ENCODE data around the gene ZNF655. TPM values are rescaled to one million over a fixed set of nuclear protein-coding genes. Genes with fewer than 3 reads are reported as not detected.

ZNF655 gene
- total and polyA plus RNA-seq, 7 experiments from 2014 or later: 65.8 to 165 (median 150) TPM

- ATAC-seq: no peak
- Mint-ChIP-seq H3K36me3 (peaks cover 0 to 2% (median 0%) of the 10 kb centered on the region in 5 donors), H3K4me1 (peaks cover 0 to 6% (median 0%) of the 10 kb centered on the region in 7 donors), H3K9me3 (no peaks in the 10 kb centered on the region), H3K27me3 (peaks cover 0 to 2% (median 0%) of the 10 kb centered on the region in 5 donors), H3K27ac (no peak overlapping the region), H3K4me3 (no peak overlapping the region)
- Histone ChIP-seq H3K27me3 (ENCODE audit: control insufficient read depth in 2 of 2, insufficient read depth in 2 of 2, low read length in 2 of 2) (no peaks in the 10 kb centered on the region), H3K4me1 (ENCODE audit: control insufficient read depth in 2 of 2, insufficient read depth in 2 of 2, low read length in 2 of 2) (no peaks in the 10 kb centered on the region), H3K9me3 (ENCODE audit: control insufficient read depth in 2 of 3, low read length in 3 of 3) (no peaks in the 10 kb centered on the region), H3K4me3 (ENCODE audit: low read length) (no peak overlapping the region), H3K36me3 (ENCODE audit: control insufficient read depth in 2 of 3, insufficient read depth in 3 of 3, low read length in 3 of 3) (no peaks in the 10 kb centered on the region), H3K27ac (ENCODE audit: low read depth, low read length) (no peak overlapping the region)
- POLR2A ChIA-PET: no interaction called here
- DNase-seq: no peak
- intact Hi-C loops (cut with micrococcal nuclease): no loop called here
- CTCF ChIA-PET: no interaction called here
Observed at GRCh38 chr7:99607548-99607947, 49.1 kb downstream of the ZNF655 start.

- ATAC-seq (no peak), DNase-seq (no peak)
- intact Hi-C loops (cut with micrococcal nuclease): loop anchor here in 1 of 2 donors (5.0 kb wide), 1 partner anchor 48 kb away; no protein-coding TSS in a partner anchor
- Histone ChIP-seq H3K9me3 (ENCODE audit: control insufficient read depth in 2 of 3, low read length in 3 of 3) (no peaks in the 10 kb centered on the region), H3K36me3 (ENCODE audit: control insufficient read depth in 2 of 3, insufficient read depth in 3 of 3, low read length in 3 of 3) (peaks cover 3 to 20% (median 4%) of the 10 kb centered on the region in 3 experiments), H3K27ac (ENCODE audit: low read depth, low read length) (no peak overlapping the region), H3K4me3 (ENCODE audit: low read length) (no peak overlapping the region), H3K4me1 (ENCODE audit: control insufficient read depth in 2 of 2, insufficient read depth in 2 of 2, low read length in 2 of 2) (peaks cover 12 to 14% of the 10 kb centered on the region in 2 donors), H3K27me3 (ENCODE audit: control insufficient read depth in 2 of 2, insufficient read depth in 2 of 2, low read length in 2 of 2) (no peaks in the 10 kb centered on the region)
- CTCF ChIA-PET: interaction anchor here (1.2 kb wide), 1 partner anchor 80 kb away, joined by 4 read pairs; no protein-coding TSS in a partner anchor
- Mint-ChIP-seq H3K9me3 (peaks cover 0 to 4% (median 0%) of the 10 kb centered on the region in 11 donors), H3K36me3 (peaks cover 9 to 19% (median 14%) of the 10 kb centered on the region in 5 donors), H3K4me3 (peak overlapping the region in 5 of 10 donors; percentile 25 to 66 (median 42)), H3K27ac (no peak overlapping the region), H3K27me3 (peaks cover 0 to 4% (median 0%) of the 10 kb centered on the region in 5 donors), H3K4me1 (peaks cover 30 to 40% (median 40%) of the 10 kb centered on the region in 7 donors)
- POLR2A ChIA-PET: interaction anchor here (0.6 to 4.0 kb wide), 2 partner anchors 56 to 175 kb away, joined by 3 to 38 read pairs; partner anchors contain the start of gene ZNF655
Observed at GRCh38 chr7:99614495-99614894, 56.1 kb downstream of the ZNF655 start.

GRCh38 chr7:99615989-99616358 is 57.5 kb downstream of the ZNF655 start:
- Histone ChIP-seq H3K4me1 (ENCODE audit: control insufficient read depth in 2 of 2, insufficient read depth in 2 of 2, low read length in 2 of 2) (peaks cover 12 to 14% of the 10 kb centered on the region in 2 donors), H3K36me3 (ENCODE audit: control insufficient read depth in 2 of 3, insufficient read depth in 3 of 3, low read length in 3 of 3) (peaks cover 9 to 35% (median 11%) of the 10 kb centered on the region in 3 experiments), H3K27ac (ENCODE audit: low read depth, low read length) (peak overlapping the region; percentile 90), H3K27me3 (ENCODE audit: control insufficient read depth in 2 of 2, insufficient read depth in 2 of 2, low read length in 2 of 2) (no peaks in the 10 kb centered on the region), H3K4me3 (ENCODE audit: low read length) (peak overlapping the region; percentile 83), H3K9me3 (ENCODE audit: control insufficient read depth in 2 of 3, low read length in 3 of 3) (no peaks in the 10 kb centered on the region)
- H3K27ac Mint-ChIP-seq: peak overlapping the region; percentile 88 to 99 (median 97)
- peaks cover 0 to 4% (median 0%) of the 10 kb centered on the region in 11 donors for H3K9me3 Mint-ChIP-seq
- peak overlapping the region; percentile 94 to 99 (median 98) for H3K4me3 Mint-ChIP-seq
- intact Hi-C loops (cut with micrococcal nuclease): loop anchor here (1.0 to 5.0 kb wide), 13 partner anchors 8 to 813 kb away; partner anchors contain the start of genes BUD31 (in 2 of the 2), PDAP1 (in 2 of the 2), ZKSCAN5 (in 2 of the 2) and ZNF3 (in 2 of the 2)
- POLR2A ChIA-PET: interaction anchor here (0.7 to 4.0 kb wide), 12 partner anchors 9 to 399 kb away, joined by 3 to 38 read pairs (median 5); partner anchors contain the start of genes BUD31, FAM200A, PDAP1 and TMEM225B
- peaks cover 9 to 25% (median 22%) of the 10 kb centered on the region in 5 donors for H3K36me3 Mint-ChIP-seq
- peaks cover 0 to 4% (median 0%) of the 10 kb centered on the region in 5 donors for H3K27me3 Mint-ChIP-seq
- H3K4me1 Mint-ChIP-seq: peaks cover 30 to 51% (median 44%) of the 10 kb centered on the region in 7 donors
- no peak for DNase-seq
- CTCF ChIA-PET: interaction anchor here (0.6 kb wide), 2 partner anchors 55 to 460 kb away, joined by 3 to 4 read pairs; no protein-coding TSS in a partner anchor
- ATAC-seq: no peak

GRCh38 chr7:99616359-99617191 is 58.1 kb downstream of the ZNF655 start, which contains the start of gene ZSCAN25:
ZSCAN25 (plus strand) TSS chr7:99616946; CDS start chr7:99619607, 2,661 bp downstream.
- H3K9me3 ChIP-seq (ENCODE audit: control insufficient read depth in 2 of 3, low read length in 3 of 3): no peaks in the 10 kb centered on the region
- Mint-ChIP-seq H3K4me3 (peak within 1 kb of the TSS; percentile 94 to 99 (median 98)), H3K4me1 (peaks cover 30 to 55% (median 48%) of the 10 kb centered on the region in 7 donors), H3K36me3 (peaks cover 9 to 30% (median 27%) of the 10 kb centered on the region in 5 donors), H3K9me3 (peaks cover 0 to 4% (median 0%) of the 10 kb centered on the region in 11 donors), H3K27ac (peak within 1 kb of the TSS; percentile 88 to 99 (median 97)), H3K27me3 (peaks cover 0 to 4% (median 0%) of the 10 kb centered on the region in 5 donors)
- no peaks in the 10 kb centered on the region for H3K27me3 ChIP-seq (ENCODE audit: control insufficient read depth in 2 of 2, insufficient read depth in 2 of 2, low read length in 2 of 2)
- H3K36me3 ChIP-seq (ENCODE audit: control insufficient read depth in 2 of 3, insufficient read depth in 3 of 3, low read length in 3 of 3): peaks cover 11 to 41% (median 15%) of the 10 kb centered on the region in 3 experiments
- ChIA-PET CTCF (interaction anchor here (0.6 kb wide), 2 partner anchors 55 to 459 kb away, joined by 3 to 4 read pairs; no protein-coding TSS in a partner anchor), POLR2A (interaction anchor here (0.6 to 4.0 kb wide), 17 partner anchors 9 to 525 kb away, joined by 3 to 38 read pairs (median 5); partner anchors contain the start of genes BUD31, FAM200A, PDAP1 and TMEM225B)
- ATAC-seq: peak; percentile 99
- peak within 1 kb of the TSS; percentile 83 for H3K4me3 ChIP-seq (ENCODE audit: low read length)
- H3K27ac ChIP-seq (ENCODE audit: low read depth, low read length): peak within 1 kb of the TSS; percentile 90
- DNase-seq: peak; percentile 65 to 88 (median 85)
- intact Hi-C loops (cut with micrococcal nuclease): loop anchor here (1.0 to 5.0 kb wide), 14 partner anchors 8 to 812 kb away; partner anchors contain the start of genes BUD31 (in 2 of the 2), PDAP1 (in 2 of the 2), ZKSCAN5 (in 2 of the 2) and ZNF3 (in 2 of the 2)
- peaks cover 12 to 14% of the 10 kb centered on the region in 2 donors for H3K4me1 ChIP-seq (ENCODE audit: control insufficient read depth in 2 of 2, insufficient read depth in 2 of 2, low read length in 2 of 2)

- Mint-ChIP-seq H3K9me3 (peaks cover 0 to 4% (median 0%) of the 10 kb centered on the region in 11 donors), H3K4me1 (peaks cover 30 to 57% (median 51%) of the 10 kb centered on the region in 7 donors), H3K27me3 (peaks cover 0 to 4% (median 0%) of the 10 kb centered on the region in 5 donors), H3K36me3 (peaks cover 9 to 35% (median 32%) of the 10 kb centered on the region in 5 donors), H3K4me3 (peak overlapping the region; percentile 94 to 99 (median 98)), H3K27ac (peak overlapping the region; percentile 88 to 99 (median 97))
- H3K4me1 ChIP-seq (ENCODE audit: control insufficient read depth in 2 of 2, insufficient read depth in 2 of 2, low read length in 2 of 2): peaks cover 12 to 14% of the 10 kb centered on the region in 2 donors
- H3K36me3 ChIP-seq (ENCODE audit: control insufficient read depth in 2 of 3, insufficient read depth in 3 of 3, low read length in 3 of 3): peaks cover 12 to 48% (median 16%) of the 10 kb centered on the region in 3 experiments
- intact Hi-C loops (cut with micrococcal nuclease): loop anchor here (1.0 to 5.0 kb wide), 7 partner anchors 36 to 812 kb away; partner anchors contain the start of genes BUD31 (in 2 of the 2), PDAP1 (in 2 of the 2), ZNF3 (in 2 of the 2) and MEPCE (in 1 of the 2)
- H3K9me3 ChIP-seq (ENCODE audit: control insufficient read depth in 2 of 3, low read length in 3 of 3): no peaks in the 10 kb centered on the region
- ChIA-PET CTCF (no interaction called here), POLR2A (interaction anchor here (0.7 to 4.0 kb wide), 12 partner anchors 8 to 398 kb away, joined by 3 to 38 read pairs (median 5); partner anchors contain the start of genes BUD31, FAM200A, PDAP1 and TMEM225B)
- peak overlapping the region; percentile 83 for H3K4me3 ChIP-seq (ENCODE audit: low read length)
- peak overlapping the region; percentile 90 for H3K27ac ChIP-seq (ENCODE audit: low read depth, low read length)
- H3K27me3 ChIP-seq (ENCODE audit: control insufficient read depth in 2 of 2, insufficient read depth in 2 of 2, low read length in 2 of 2): no peaks in the 10 kb centered on the region
- DNase-seq (no peak), ATAC-seq (no peak)
Observed at GRCh38 chr7:99617192-99617781, 58.8 kb downstream of the ZNF655 start.
